IMR-90 (cell line): ENCODE measurements around the gene CHM. TPM values are rescaled to one million over a fixed set of nuclear protein-coding genes. Genes with fewer than 3 reads are reported as not detected.

Experiments
- ATAC-seq: fragments of 200-7000 bp; cut with Tn5 transposase; 2 replicates; pipeline ENCODE4 v1.9.1; 2020; ENCODE audit warnings: low read depth, mild to moderate bottlenecking, moderate library complexity
- BruUV-seq: library from RNA; stranded (reverse); fragments of 400-500 nt; replicated peaks from 2 replicates; lab custom pipeline; 2021; lab: Mats Ljungman, UMichigan
- CTCF ChIA-PET: fragments of 300-600 bp; formaldehyde crosslinking; extraction: SDS; loops from one replicate; lab custom pipeline; 2021; ENCODE audit warnings: antibody characterized with exemption; lab: Yijun Ruan, JAX
- POLR2A ChIA-PET: fragments of 300-600 bp; sonication (Branson Sonifier 250); formaldehyde crosslinking; loops from one replicate; lab custom pipeline; 2022; ENCODE audit warnings: antibody characterized with exemption; ENCODE audit not compliant: unreplicated experiment; lab: Charles Lee
- DNase-seq: peaks from one replicate; pipeline ENCODE4 v3.0.0; 2013
- H2AFZ ChIP-seq: replicated peaks from 2 replicates; pipeline ENCODE3; 2013; ENCODE audit warnings: low read length, mild to moderate bottlenecking; ENCODE audit not compliant: poor library complexity
- H2AK5ac ChIP-seq: 2 replicates; pipeline ENCODE4 v1.6.1; 2013; ENCODE audit warnings: low read depth, low read length, inconsistent platforms
- H2AK9ac ChIP-seq: replicated peaks from 2 replicates; pipeline ENCODE3; 2013; ENCODE audit warnings: mild to moderate bottlenecking, low read depth, low read length, moderate library complexity; ENCODE audit not compliant: poor library complexity
- H2BK120ac ChIP-seq: 2 replicates; pipeline ENCODE4 v1.6.1; 2013; ENCODE audit warnings: low read depth, low read length, inconsistent platforms
- H2BK15ac ChIP-seq: 3 replicates; pipeline ENCODE4 v1.6.1; 2013; ENCODE audit warnings: low read depth, low read length, inconsistent platforms
- H2BK20ac ChIP-seq: 2 replicates; pipeline ENCODE4 v1.6.1; 2013; ENCODE audit warnings: low read depth, mild to moderate bottlenecking, inconsistent platforms, low read length, moderate library complexity
- H2BK5ac ChIP-seq: 2 replicates; pipeline ENCODE4 v1.6.1; 2013; ENCODE audit warnings: mild to moderate bottlenecking, low read depth, low read length, inconsistent platforms; ENCODE audit not compliant: poor library complexity, severe bottlenecking
- H3K14ac ChIP-seq: replicated peaks from 2 replicates; pipeline ENCODE4 v1.6.1; 2013; ENCODE audit warnings: low read depth, low read length, inconsistent platforms
- H3K18ac ChIP-seq: 2 replicates; pipeline ENCODE4 v1.6.1; 2013; ENCODE audit warnings: low read depth, low read length, control low read depth
- H3K23ac ChIP-seq: 2 replicates; pipeline ENCODE4 v1.6.1; 2013; ENCODE audit warnings: low read depth, low read length, inconsistent platforms
- H3K27ac ChIP-seq: 2 replicates; pipeline ENCODE4 v1.5.1; 2013; ENCODE audit warnings: mild to moderate bottlenecking, control low read depth, low read length; ENCODE audit not compliant: insufficient read depth
- H3K27me3 ChIP-seq: 2 replicates; pipeline ENCODE4 v1.6.1; 2013; ENCODE audit warnings: low read length; ENCODE audit not compliant: control insufficient read depth, insufficient read depth
- H3K36me3 ChIP-seq: 2 replicates; pipeline ENCODE4 v1.6.1; 2013; ENCODE audit warnings: low read length, mixed read lengths; ENCODE audit not compliant: control insufficient read depth, insufficient read depth
- H3K4ac ChIP-seq: 2 replicates; pipeline ENCODE4 v1.6.1; 2013; ENCODE audit warnings: low read depth, low read length, inconsistent platforms
- H3K4me1 ChIP-seq: 2 replicates; pipeline ENCODE4 v1.6.1; 2013; ENCODE audit warnings: low read length, mixed read lengths; ENCODE audit not compliant: control insufficient read depth, insufficient read depth
- H3K4me2 ChIP-seq: 2 replicates; pipeline ENCODE4 v1.6.1; 2013; ENCODE audit warnings: low read depth, mild to moderate bottlenecking, control low read depth, low read length, moderate library complexity
- H3K4me3 ChIP-seq: 2 replicates; pipeline ENCODE4 v1.5.1; 2013; ENCODE audit warnings: low read depth, mild to moderate bottlenecking, control low read depth, low read length, moderate library complexity; ENCODE audit not compliant: insufficient read depth
- H3K56ac ChIP-seq: 2 replicates; pipeline ENCODE4 v1.6.1; 2013; ENCODE audit warnings: low read length, inconsistent platforms; ENCODE audit not compliant: insufficient read depth; ENCODE audit errors: extremely low read depth
- H3K79me1 ChIP-seq, 2 experiments: 2 replicates each; pipeline ENCODE4 v1.6.1; 2013; ENCODE audit warnings: low read length in 2 of 2, inconsistent platforms in 1 of 2, low read depth in 1 of 2
- H3K9ac ChIP-seq: 2 replicates; pipeline ENCODE4 v1.6.1; 2013; ENCODE audit warnings: low read depth, low read length, control low read depth
- H3K9me1 ChIP-seq: 2 replicates; pipeline ENCODE4 v1.6.1; 2013; ENCODE audit warnings: low read length, inconsistent platforms; ENCODE audit not compliant: insufficient read depth
- H3K9me3 ChIP-seq: 2 replicates; pipeline ENCODE4 v1.6.1; 2013; ENCODE audit warnings: low read length; ENCODE audit not compliant: control insufficient read depth, insufficient read depth
- H4K20me1 ChIP-seq: 2 replicates; pipeline ENCODE4 v1.6.1; 2013; ENCODE audit warnings: low read length, inconsistent platforms; ENCODE audit not compliant: insufficient read depth
- H4K5ac ChIP-seq: 2 replicates; pipeline ENCODE4 v1.6.1; 2013; ENCODE audit warnings: mild to moderate bottlenecking, low read depth, low read length, control low read depth
- H4K8ac ChIP-seq, 2 experiments: 2 replicates each; pipeline ENCODE4 v1.6.1; 2013; ENCODE audit warnings: low read depth in 2 of 2, low read length in 2 of 2, control low read depth in 1 of 2, inconsistent platforms in 1 of 2
- H4K91ac ChIP-seq: 2 replicates; pipeline ENCODE4 v1.6.1; 2013; ENCODE audit warnings: low read depth, low read length, inconsistent platforms; ENCODE audit not compliant: insufficient read depth
- MAFK ChIP-seq: IDR thresholded peaks from 2 replicates; pipeline ENCODE4 v1.6.1; 2012; ENCODE audit warnings: low read depth, low read length, improper control_type of control experiment
- RCOR1 ChIP-seq: IDR thresholded peaks from 2 replicates; pipeline ENCODE4 v1.6.1; 2012; ENCODE audit warnings: mild to moderate bottlenecking, low read length, improper control_type of control experiment; ENCODE audit not compliant: insufficient replicate concordance
- SMC3 ChIP-seq: fragments of 150-350 bp; IDR thresholded peaks from 2 replicates; pipeline ENCODE4 v1.6.1; 2016; ENCODE audit warnings: low read depth, mild to moderate bottlenecking, antibody characterized with exemption, low read length, moderate library complexity
- WGBS, 2 experiments: methylation state at CpG; one replicate each; pipeline versions ENCODE4 v1.1.5 to v1.1.7; 2013; ENCODE audit warnings: missing lambda C conversion rate in 2 of 2; ENCODE audit not compliant: insufficient read length in 1 of 2; ENCODE audit errors: extremely low coverage in 2 of 2; 5-methylcytosine and 5-hydroxymethylcytosine counted together
- dilution Hi-C: fragments of 300-500 bp; cut with HindIII; formaldehyde crosslinking; loops from one replicate; pipeline ENCODE4 v1.14.3; 2018; ENCODE audit warnings: low sequenced_read_pairs; ENCODE audit not compliant: unreplicated experiment
- in situ Hi-C: fragments of 300-500 bp; cut with MboI; formaldehyde crosslinking; loops from 3 replicates; pipeline ENCODE4 v1.14.3; 2019; ENCODE audit warnings: low sequenced_read_pairs, inconsistent platforms, mixed read lengths
- intact Hi-C: fragments of 100-400 bp; cut with micrococcal nuclease; formaldehyde crosslinking; loops from 2 replicates; pipeline ENCODE4 v1.10.0; 2022
- polyA plus RNA-seq, 3 experiments: library from polyadenylated mRNA; depleted of rRNA; stranded (reverse); fragments of >200 nt; gene quantifications; 2 replicates each; pipeline ENCODE4 v1.2.3, GENCODE V29; 2012; ENCODE audit warnings: low replicate concordance in 1 of 3
- total RNA-seq: library from RNA; depleted of rRNA; stranded (reverse); fragments of >200 nt; gene quantifications from 2 replicates; pipeline ENCODE4 v1.2.3, GENCODE V29; 2012

CHM gene
- total and polyA plus RNA-seq, 2 of the 4 experiments (the other 2 are of a cell fraction): 11.9 to 21.7 TPM

DNA sequence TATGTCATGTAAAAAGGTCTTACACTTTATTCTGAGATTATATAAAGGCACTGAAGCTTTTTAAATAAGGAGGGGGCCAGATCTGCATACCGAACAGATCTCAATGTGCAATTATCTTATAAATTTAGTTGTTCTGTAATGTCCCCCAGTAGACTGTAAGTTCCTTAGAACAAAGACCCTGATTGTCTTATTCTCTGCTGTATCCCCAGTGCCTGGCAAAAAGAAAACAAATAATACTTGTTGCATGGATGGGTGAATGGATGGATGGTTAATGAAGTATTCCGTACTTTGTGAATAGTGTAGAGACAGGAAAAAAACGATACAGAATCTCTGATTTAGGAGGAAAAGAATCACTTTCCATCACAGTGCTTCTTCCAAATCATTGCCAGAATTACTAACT is 141.5 kb downstream of the CHM start:
- Histone ChIP-seq H2AK5ac (no peak overlapping the region), H4K91ac (no peak overlapping the region), H4K20me1 (no peaks in the 10 kb centered on the region), H2BK120ac (no peak overlapping the region), H3K56ac (no peak overlapping the region), H3K27ac (no peak overlapping the region), H2BK15ac (no peak overlapping the region), H3K9me1 (no peaks in the 10 kb centered on the region), H3K36me3 (0 out of 2 replicates have a peak, but pooled peaks cover under 1% of the 10 kb centered on the region), H3K18ac (no peak overlapping the region), H2AK9ac (no peak overlapping the region), H4K8ac (no peak overlapping the region), H3K14ac (no peak overlapping the region), H2BK5ac (no peak overlapping the region), H3K23ac (no peak overlapping the region), H3K4me3 (no peak overlapping the region), H3K79me1 (no peaks in the 10 kb centered on the region), H4K5ac (no peak overlapping the region), H2AFZ (no peak overlapping the region), H2BK20ac (no peak overlapping the region), H3K4me1 (no peaks in the 10 kb centered on the region), H3K9ac (no peak overlapping the region), H3K27me3 (no peaks in the 10 kb centered on the region), H3K4ac (no peak overlapping the region), H3K4me2 (no peak overlapping the region), H3K9me3 (no peaks in the 10 kb centered on the region)
- no CpG with 5 or more reads among the region's 3 CpGs for WGBS, 2 experiments
- DNase-seq (no peak), ATAC-seq (no peak)
- dilution Hi-C loops (no loop called here), in situ Hi-C loops (no loop called here), intact Hi-C loops (no loop called here)
- BruUV-seq: no TSS peak
- TF ChIP-seq SMC3 (no peak), RCOR1 (no peak), MAFK (no peak)
- ChIA-PET POLR2A (no interaction called here), CTCF (no interaction called here)
